Activated naive CD4-positive, alpha-beta T cell treated with anti-CD3 and anti-CD28 coated beads, Interleukin-2, amount 50 U/mL, for 16 hours (primary cell): ENCODE results near the gene HCAR3.

ENCODE experiments used
- DNase-seq: peaks from one replicate; pipeline ENCODE4 v3.0.0-alpha.2; 2020

The HCAR3 gene

DNA sequence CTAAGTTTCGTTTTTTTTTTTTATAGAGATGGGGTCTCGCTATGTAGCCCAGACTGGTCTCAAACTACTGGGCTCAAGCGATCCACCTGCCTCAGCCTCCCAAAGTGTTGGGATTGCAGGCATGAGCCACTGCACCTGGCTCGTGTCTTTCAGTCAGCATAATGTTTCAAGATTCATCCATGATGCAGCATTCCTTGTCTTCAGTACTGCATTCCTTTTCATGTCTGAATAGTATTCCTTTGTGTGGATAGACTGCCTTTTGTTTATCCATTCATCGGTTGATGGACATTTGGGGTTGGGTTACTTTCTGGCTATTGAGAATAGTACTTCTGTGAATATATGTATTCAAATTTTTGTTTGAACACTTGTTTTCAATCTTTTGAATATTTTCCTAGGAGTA is 50.9 kb downstream of the HCAR3 start:
- no peak for DNase-seq

DNA sequence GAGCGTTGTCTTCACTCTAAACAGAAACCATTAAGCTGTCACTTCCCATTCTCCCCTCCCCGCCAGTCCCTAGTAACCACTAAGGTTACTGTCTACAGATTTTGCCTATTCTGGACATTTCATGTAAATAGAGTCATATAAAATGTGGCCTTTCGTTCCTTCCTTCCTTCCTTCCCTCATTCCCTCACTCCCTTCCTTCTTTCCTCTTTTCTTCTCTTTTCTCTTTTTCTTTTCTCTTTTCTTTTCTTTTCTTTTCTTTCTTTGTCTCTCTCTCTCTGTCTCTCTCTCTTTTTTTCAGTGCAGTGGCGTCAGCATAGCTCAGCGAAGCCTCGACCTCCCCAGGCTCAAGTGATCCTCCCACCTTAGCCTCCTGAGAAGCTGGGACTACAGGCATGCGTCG is 51.3 kb downstream of the HCAR3 start:
- no peak for DNase-seq
